Neural progenitor cell (in vitro differentiated cells): ENCODE measurements around the gene NPY4R2.
"Not testable (repeated sequence)": the region's sequence is repeated elsewhere in the genome, so short reads cannot be mapped to it uniquely, and the experiment has no call there.

Experiments
- EZH2 ChIP-seq: fragments of 200-600 bp; sonication (generic); IDR thresholded peaks from 2 replicates; pipeline ENCODE4 v1.6.1; 2017; ENCODE audit warnings: antibody characterized with exemption, mild to moderate bottlenecking, moderate library complexity
- EZH2phosphoT487 ChIP-seq: fragments of 200-600 bp; sonication (generic); IDR thresholded peaks from 2 replicates; pipeline ENCODE4 v1.6.1; 2017; ENCODE audit warnings: antibody characterized with exemption
- TF ChIP-seq, protein P1 (sequence below): fragments of 200-600 bp; sonication (generic); IDR thresholded peaks from 2 replicates; pipeline ENCODE4 v1.5.1; 2017; ENCODE audit warnings: antibody characterized with exemption, mild to moderate bottlenecking

DNA sequence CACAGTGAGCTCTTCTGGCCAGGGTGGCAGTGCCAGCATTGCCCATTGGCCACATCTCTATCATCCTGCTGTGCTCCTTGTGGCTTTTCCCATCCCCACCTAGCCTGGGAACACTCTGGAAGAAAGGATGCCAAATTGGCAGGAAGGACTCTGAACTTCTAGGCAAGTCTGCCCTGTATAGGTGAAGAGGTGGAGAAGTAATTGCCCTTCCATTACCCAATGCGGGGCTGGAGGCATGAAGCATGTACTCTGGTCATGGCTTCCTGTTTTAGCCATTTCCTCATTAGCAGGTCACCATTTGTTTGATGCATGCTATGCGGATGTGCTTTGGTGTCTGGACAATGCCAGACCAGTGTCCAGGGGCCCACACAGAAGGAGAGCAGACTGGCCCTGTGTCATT, 32.1 kb upstream of the NPY4R2 start:
- not testable (repeated sequence) for TF ChIP-seq EZH2, EZH2phosphoT487
- TF ChIP-seq, protein P1, sequence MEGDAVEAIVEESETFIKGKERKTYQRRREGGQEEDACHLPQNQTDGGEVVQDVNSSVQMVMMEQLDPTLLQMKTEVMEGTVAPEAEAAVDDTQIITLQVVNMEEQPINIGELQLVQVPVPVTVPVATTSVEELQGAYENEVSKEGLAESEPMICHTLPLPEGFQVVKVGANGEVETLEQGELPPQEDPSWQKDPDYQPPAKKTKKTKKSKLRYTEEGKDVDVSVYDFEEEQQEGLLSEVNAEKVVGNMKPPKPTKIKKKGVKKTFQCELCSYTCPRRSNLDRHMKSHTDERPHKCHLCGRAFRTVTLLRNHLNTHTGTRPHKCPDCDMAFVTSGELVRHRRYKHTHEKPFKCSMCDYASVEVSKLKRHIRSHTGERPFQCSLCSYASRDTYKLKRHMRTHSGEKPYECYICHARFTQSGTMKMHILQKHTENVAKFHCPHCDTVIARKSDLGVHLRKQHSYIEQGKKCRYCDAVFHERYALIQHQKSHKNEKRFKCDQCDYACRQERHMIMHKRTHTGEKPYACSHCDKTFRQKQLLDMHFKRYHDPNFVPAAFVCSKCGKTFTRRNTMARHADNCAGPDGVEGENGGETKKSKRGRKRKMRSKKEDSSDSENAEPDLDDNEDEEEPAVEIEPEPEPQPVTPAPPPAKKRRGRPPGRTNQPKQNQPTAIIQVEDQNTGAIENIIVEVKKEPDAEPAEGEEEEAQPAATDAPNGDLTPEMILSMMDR, result not testable (repeated sequence)
